ENCODE results near the gene ANKH.

GRCh38 chr5:14781106-14781505 lies 90.5 kb downstream of the ANKH start:
- TF ChIP-seq CTCF (optimal IDR thresholded peaks at IDR 0.05 in 1 of 3, IDR thresholded peaks at IDR 0.05 in 1 of 3, conservative IDR thresholded peaks at IDR 0.05 in 1 of 3; ENCODE audit: extremely low read depth in 1 of 3, insufficient read depth in 2 of 3, low read length in 3 of 3), result no peak
- TF ChIP-seq EZH2 (IDR thresholded peaks at IDR 0.05; ENCODE audit: low read length), result no peak
